PC-9 (cell line): ENCODE data around the gene MOSPD2. TPM values are rescaled to one million over a fixed set of nuclear protein-coding genes. Genes with fewer than 3 reads are reported as not detected.

Source experiments
- BruUV-seq: library from RNA; stranded (reverse); fragments of 400-500 nt; replicated peaks from 2 replicates; lab custom pipeline; 2021; lab: Mats Ljungman, UMichigan
- CTCF ChIA-PET: fragments of 300-600 bp; sonication (Branson Sonifier 250); formaldehyde crosslinking; loops from one replicate; lab custom pipeline; 2022; ENCODE audit warnings: antibody characterized with exemption; lab: Charles Lee
- POLR2A ChIA-PET: fragments of 300-600 bp; sonication (Branson Sonifier 250); formaldehyde crosslinking; loops from one replicate; lab custom pipeline; 2022; ENCODE audit warnings: antibody characterized with exemption; ENCODE audit not compliant: unreplicated experiment; lab: Charles Lee
- DNase-seq, 2 experiments: peaks; one replicate each; pipeline versions ENCODE4 v3.0.0 to v3.0.0-alpha.2; 2015 to 2022; ENCODE audit warnings: mixed read lengths in 1 of 2
- H2AFZ ChIP-seq: fragments of 200-600 bp; sonication (generic); 2 replicates; pipeline ENCODE4 v1.8.1; 2017; ENCODE audit warnings: antibody characterized with exemption
- H3F3A ChIP-seq: fragments of 200-600 bp; sonication (generic); 2 replicates; pipeline ENCODE4 v1.8.1; 2017; ENCODE audit warnings: antibody characterized with exemption, mild to moderate bottlenecking, low read depth; ENCODE audit not compliant: insufficient read depth
- H3K27ac ChIP-seq: fragments of 200-600 bp; sonication (generic); 2 replicates; pipeline ENCODE4 v1.6.1; 2016; ENCODE audit warnings: mixed run types
- H3K27me3 ChIP-seq: fragments of 200-600 bp; sonication (generic); 2 replicates; pipeline ENCODE4 v1.6.1; 2016; ENCODE audit warnings: low read depth, mixed run types; ENCODE audit not compliant: insufficient read depth
- H3K36me3 ChIP-seq: fragments of 200-600 bp; sonication (generic); 2 replicates; pipeline ENCODE4 v1.6.1; 2016; ENCODE audit warnings: low read depth, mixed run types
- H3K4me1 ChIP-seq: fragments of 200-600 bp; sonication (generic); replicated peaks from 2 replicates; pipeline ENCODE4 v1.6.1; 2016; ENCODE audit warnings: mixed run types; ENCODE audit not compliant: insufficient read depth
- H3K4me2 ChIP-seq: fragments of 200-600 bp; sonication (generic); 2 replicates; pipeline ENCODE4 v1.6.1; 2017; ENCODE audit warnings: mixed run types
- H3K4me3 ChIP-seq: fragments of 200-600 bp; sonication (generic); 2 replicates; pipeline ENCODE4 v1.6.1; 2016; ENCODE audit warnings: mixed run types
- H3K79me2 ChIP-seq: fragments of 200-600 bp; sonication (generic); 2 replicates; pipeline ENCODE4 v1.6.1; 2017; ENCODE audit warnings: low read depth, mixed run types
- H3K9me2 ChIP-seq: fragments of 200-600 bp; sonication (generic); 2 replicates; pipeline ENCODE4 v1.8.1; 2017; ENCODE audit warnings: mild to moderate bottlenecking; ENCODE audit not compliant: insufficient read depth
- H3K9me3 ChIP-seq: fragments of 200-600 bp; sonication (generic); 2 replicates; pipeline ENCODE4 v1.8.1; 2016; ENCODE audit warnings: low read depth; ENCODE audit not compliant: insufficient read depth
- H4K20me1 ChIP-seq: fragments of 200-600 bp; sonication (generic); 2 replicates; pipeline ENCODE4 v1.8.1; 2017; ENCODE audit not compliant: insufficient read depth
- EZH2 ChIP-seq: fragments of 200-600 bp; sonication (generic); IDR thresholded peaks from 2 replicates; pipeline ENCODE4 v1.8.0; 2017; ENCODE audit warnings: antibody characterized with exemption, low read depth
- intact Hi-C: fragments of 100-400 bp; cut with micrococcal nuclease; formaldehyde crosslinking; loops from one replicate; pipeline ENCODE4 v1.10.0; 2022; ENCODE audit not compliant: unreplicated experiment
- total RNA-seq: library from RNA; stranded (reverse); gene quantifications from 2 replicates; pipeline ENCODE4 v1.2.3, GENCODE V29; 2021
- TF ChIP-seq, protein P1 (sequence below): fragments of 200-600 bp; sonication (generic); conservative IDR thresholded peaks from 2 replicates; pipeline ENCODE4 v1.6.1; 2017; ENCODE audit warnings: mixed run types, antibody characterized with exemption, mild to moderate bottlenecking, moderate library complexity

Gene MOSPD2
- total RNA-seq, 1 experiment from 2014 or later, result 19.4 TPM

DNA sequence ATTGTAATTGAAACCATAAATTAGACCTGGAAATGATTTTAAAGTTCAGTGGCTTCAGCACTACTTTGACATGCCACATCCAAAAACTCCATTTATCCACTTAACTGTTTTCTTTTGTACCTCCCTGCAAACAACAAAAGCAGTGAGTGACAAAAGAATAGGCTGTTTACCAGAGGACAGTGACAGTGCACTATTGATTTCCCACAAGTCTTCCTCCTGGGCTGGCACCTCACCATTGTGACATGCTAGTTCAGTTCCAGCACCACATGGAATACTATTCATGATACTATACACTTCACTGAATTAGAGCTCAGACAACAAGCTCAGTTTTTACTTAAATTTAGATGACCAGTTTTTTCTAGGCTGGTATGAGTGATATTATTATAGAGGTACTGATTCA lies 29.3 kb downstream of the MOSPD2 start:
- no peaks in the 10 kb centered on the region for H3K27me3 ChIP-seq
- DNase-seq, result no peak
- no peak overlapping the region for H3K4me3 ChIP-seq
- intact Hi-C loops, result no loop called here
- H3K27ac ChIP-seq, result no peak overlapping the region
- no peaks in the 10 kb centered on the region for H3K79me2 ChIP-seq
- H3K9me2 ChIP-seq, result no peaks in the 10 kb centered on the region
- TF ChIP-seq EZH2, result no peak
- TF ChIP-seq, protein P1, sequence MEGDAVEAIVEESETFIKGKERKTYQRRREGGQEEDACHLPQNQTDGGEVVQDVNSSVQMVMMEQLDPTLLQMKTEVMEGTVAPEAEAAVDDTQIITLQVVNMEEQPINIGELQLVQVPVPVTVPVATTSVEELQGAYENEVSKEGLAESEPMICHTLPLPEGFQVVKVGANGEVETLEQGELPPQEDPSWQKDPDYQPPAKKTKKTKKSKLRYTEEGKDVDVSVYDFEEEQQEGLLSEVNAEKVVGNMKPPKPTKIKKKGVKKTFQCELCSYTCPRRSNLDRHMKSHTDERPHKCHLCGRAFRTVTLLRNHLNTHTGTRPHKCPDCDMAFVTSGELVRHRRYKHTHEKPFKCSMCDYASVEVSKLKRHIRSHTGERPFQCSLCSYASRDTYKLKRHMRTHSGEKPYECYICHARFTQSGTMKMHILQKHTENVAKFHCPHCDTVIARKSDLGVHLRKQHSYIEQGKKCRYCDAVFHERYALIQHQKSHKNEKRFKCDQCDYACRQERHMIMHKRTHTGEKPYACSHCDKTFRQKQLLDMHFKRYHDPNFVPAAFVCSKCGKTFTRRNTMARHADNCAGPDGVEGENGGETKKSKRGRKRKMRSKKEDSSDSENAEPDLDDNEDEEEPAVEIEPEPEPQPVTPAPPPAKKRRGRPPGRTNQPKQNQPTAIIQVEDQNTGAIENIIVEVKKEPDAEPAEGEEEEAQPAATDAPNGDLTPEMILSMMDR, result no peak
- peaks cover 9% of the 10 kb centered on the region; the same call in 1 of the 2 replicates for H3K36me3 ChIP-seq
- H3K4me2 ChIP-seq, result no peak overlapping the region
- ChIA-PET POLR2A (no interaction called here), CTCF (no interaction called here)
- no peaks in the 10 kb centered on the region for H3K9me3 ChIP-seq
- BruUV-seq, result no TSS peak
- H4K20me1 ChIP-seq, result no peaks in the 10 kb centered on the region
- H3K4me1 ChIP-seq, result no peaks in the 10 kb centered on the region
- no peak overlapping the region for H2AFZ ChIP-seq
- no peaks in the 10 kb centered on the region for H3F3A ChIP-seq

DNA sequence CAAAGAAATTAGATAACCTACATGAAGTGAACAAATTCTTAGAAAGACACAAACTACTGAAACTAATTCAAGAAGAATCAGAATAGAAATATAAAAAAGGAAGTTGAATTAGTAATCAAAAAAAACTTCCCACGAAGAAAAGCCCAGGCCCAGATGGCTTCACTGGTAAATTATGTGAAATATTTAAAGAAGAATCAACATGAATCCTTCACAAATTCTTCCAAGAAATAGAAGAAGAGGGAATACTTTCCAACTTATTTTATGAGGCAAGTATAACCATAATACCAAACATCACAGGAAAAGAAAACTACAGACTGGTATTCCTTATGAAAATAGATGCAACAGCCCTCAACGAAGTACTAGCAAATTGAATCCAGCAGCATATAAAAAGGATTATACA lies 30.7 kb downstream of the MOSPD2 start:
- H3K36me3 ChIP-seq, result peaks cover 9% of the 10 kb centered on the region; the same call in 1 of the 2 replicates
- POLR2A ChIA-PET, result no interaction called here

DNA sequence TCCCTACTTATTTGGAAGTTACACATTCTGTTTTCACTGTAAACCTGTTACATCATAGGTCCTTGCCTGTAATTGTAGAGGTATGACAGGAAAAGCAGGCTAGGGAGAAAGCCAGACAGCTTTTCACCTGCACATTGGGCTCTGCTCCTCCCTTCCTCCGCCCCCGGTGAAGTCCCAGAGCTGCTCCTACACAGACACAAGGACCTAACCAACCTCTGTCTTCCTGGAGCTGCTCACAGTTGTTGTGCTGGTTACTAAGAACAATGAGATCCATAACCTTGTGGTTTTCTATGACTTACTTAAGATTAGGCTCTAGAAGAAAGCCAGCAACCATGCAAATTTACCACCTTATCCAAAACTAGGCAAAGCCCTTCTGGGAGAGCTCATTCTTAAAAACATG lies 40.0 kb downstream of the MOSPD2 start:
- Histone ChIP-seq H3K79me2 (no peaks in the 10 kb centered on the region), H2AFZ (no peak overlapping the region), H3K27me3 (no peaks in the 10 kb centered on the region), H3K27ac (no peak overlapping the region), H3K4me3 (no peak overlapping the region), H3K9me3 (no peaks in the 10 kb centered on the region), H3K4me1 (no peaks in the 10 kb centered on the region), H3K36me3 (peaks cover 7% of the 10 kb centered on the region), H3K9me2 (no peaks in the 10 kb centered on the region), H4K20me1 (no peaks in the 10 kb centered on the region), H3F3A (no peaks in the 10 kb centered on the region), H3K4me2 (no peak overlapping the region)
- POLR2A ChIA-PET, result no interaction called here
- intact Hi-C loops, result no loop called here
- peak in 1 of 2 experiments; percentile 4 for DNase-seq
- TF ChIP-seq EZH2, result no peak
- TF ChIP-seq, protein P1, result no peak
- CTCF ChIA-PET, result no interaction called here
- BruUV-seq, result no TSS peak

More for the DNA sequence above, 30.7 kb downstream of the MOSPD2 start:
- DNase-seq, result no peak
- intact Hi-C loops, result no loop called here
- TF ChIP-seq EZH2, result no peak
- TF ChIP-seq, protein P1, result no peak
- Histone ChIP-seq H3K79me2 (no peaks in the 10 kb centered on the region), H3K4me2 (no peak overlapping the region), H3K4me3 (no peak overlapping the region), H3K9me2 (no peaks in the 10 kb centered on the region), H3F3A (no peaks in the 10 kb centered on the region), H3K27ac (no peak overlapping the region), H4K20me1 (no peaks in the 10 kb centered on the region), H3K4me1 (no peaks in the 10 kb centered on the region), H3K27me3 (no peaks in the 10 kb centered on the region), H3K9me3 (no peaks in the 10 kb centered on the region), H2AFZ (no peak overlapping the region)
- BruUV-seq, result no TSS peak
- CTCF ChIA-PET, result no interaction called here
